Measurements from ENCODE around the gene SLC6A2. TPM values are rescaled to one million over a fixed set of nuclear protein-coding genes. Genes with fewer than 3 reads are reported as not detected.
A peak's percentile ranks its signal among the peaks of the same experiment; 100 is the strongest.
"Not testable (repeated sequence)": the region's sequence is repeated elsewhere in the genome, so short reads cannot be mapped to it uniquely, and the experiment has no call there.

Gene SLC6A2
- under 1 TPM in 2 of 6 donors, not detected in 4; 0.09 to 0.25 TPM for total RNA-seq
- under 1 TPM in 1 of 2 donors, not detected in 1; 0.52 TPM for polyA plus RNA-seq

- WGBS, 2 donors = 1 to 2% methylated on average over 58 to 71 of the region's 71 CpGs
- Histone ChIP-seq H3K4me1 (no peaks in the 10 kb centered on the region), H3K9me3 (no peaks in the 10 kb centered on the region), H3K27ac (no peak within 1 kb of the TSS), H3K36me3 (no peaks in the 10 kb centered on the region), H3K27me3 (peaks cover 0 to 29% (median 4%) of the 10 kb centered on the region in 4 donors), H3K4me3 (peak within 1 kb of the TSS in 1 of 4 donors; percentile 9)
- FAIRE-seq (no peak), ATAC-seq (peak in 3 of 4 donors; percentile 25 to 59 (median 40)), DNase-seq (no peak)
- TF ChIP-seq CTCF (IDR thresholded peaks at IDR 0.05) = no peak
- intact Hi-C loops (cut with DNase I) = no loop called here
These were observed at the start of gene SLC6A2 for GRCh38 chr16:55655897-55656681. Gene SLC6A2, plus strand, starts transcription at chr16:55655988. Its CDS starts 707 bp downstream, at chr16:55656695.

GRCh38 chr16:55613613-55614335 is 42.0 kb upstream of the SLC6A2 start:
- WGBS, 2 donors = 72 to 76% methylated on average over 6 of the region's 6 CpGs
- H3K9me3 ChIP-seq = no peaks in the 10 kb centered on the region
- intact Hi-C loops (cut with DNase I) = no loop called here
- H3K27me3 ChIP-seq = no peaks in the 10 kb centered on the region
- no peak for FAIRE-seq
- no peak overlapping the region for H3K27ac ChIP-seq
- H3K36me3 ChIP-seq = no peaks in the 10 kb centered on the region
- H3K4me3 ChIP-seq = no peak overlapping the region
- TF ChIP-seq CTCF (IDR thresholded peaks at IDR 0.05) = no peak
- no peaks in the 10 kb centered on the region for H3K4me1 ChIP-seq
- ATAC-seq = no peak
- no peak for DNase-seq

- H3K27me3 ChIP-seq = no peaks in the 10 kb centered on the region
- H3K36me3 ChIP-seq = no peaks in the 10 kb centered on the region
- intact Hi-C loops (cut with DNase I) = no loop called here
- ATAC-seq = no peak
- no peaks in the 10 kb centered on the region for H3K9me3 ChIP-seq
- 77 to 85% methylated on average over 3 of the region's 3 CpGs for WGBS, 2 donors
- no peak overlapping the region for H3K4me3 ChIP-seq
- no peak for TF ChIP-seq CTCF (IDR thresholded peaks at IDR 0.05)
- FAIRE-seq = no peak
- no peak overlapping the region for H3K27ac ChIP-seq
- DNase-seq = no peak
- no peaks in the 10 kb centered on the region for H3K4me1 ChIP-seq
These were observed 40.7 kb upstream of the SLC6A2 start for GRCh38 chr16:55615071-55615470.

GRCh38 chr16:55615670-55616069 is 40.1 kb upstream of the SLC6A2 start:
- 73 to 79% methylated on average over 11 of the region's 11 CpGs for WGBS, 2 donors
- FAIRE-seq = not testable (repeated sequence)

GRCh38 chr16:55621771-55622170 is 34.0 kb upstream of the SLC6A2 start:
- ATAC-seq (peak; percentile 63 to 83 (median 74)), DNase-seq (peak in 1 of 6 donors; percentile 13), FAIRE-seq (no peak)
- H3K9me3 ChIP-seq = no peaks in the 10 kb centered on the region
- intact Hi-C loops (cut with DNase I) = no loop called here
- no peaks in the 10 kb centered on the region for H3K27me3 ChIP-seq
- H3K27ac ChIP-seq = no peak overlapping the region
- no peak overlapping the region for H3K4me3 ChIP-seq
- H3K36me3 ChIP-seq = no peaks in the 10 kb centered on the region
- H3K4me1 ChIP-seq = peaks cover 4 to 12% (median 6%) of the 10 kb centered on the region in 3 donors
- TF ChIP-seq CTCF (IDR thresholded peaks at IDR 0.05) = no peak

More at GRCh38 chr16:55615670-55616069, 40.1 kb upstream of the SLC6A2 start:
- DNase-seq; ATAC-seq; intact Hi-C loops (cut with DNase I); H3K36me3 ChIP-seq; H3K27me3 ChIP-seq; H3K4me3 ChIP-seq; H3K9me3 ChIP-seq; H3K27ac ChIP-seq; H3K4me1 ChIP-seq: not testable (repeated sequence)

Data from pancreas (tissue), 10 donors.